ENCODE results near the gene AIFM3.

DNA sequence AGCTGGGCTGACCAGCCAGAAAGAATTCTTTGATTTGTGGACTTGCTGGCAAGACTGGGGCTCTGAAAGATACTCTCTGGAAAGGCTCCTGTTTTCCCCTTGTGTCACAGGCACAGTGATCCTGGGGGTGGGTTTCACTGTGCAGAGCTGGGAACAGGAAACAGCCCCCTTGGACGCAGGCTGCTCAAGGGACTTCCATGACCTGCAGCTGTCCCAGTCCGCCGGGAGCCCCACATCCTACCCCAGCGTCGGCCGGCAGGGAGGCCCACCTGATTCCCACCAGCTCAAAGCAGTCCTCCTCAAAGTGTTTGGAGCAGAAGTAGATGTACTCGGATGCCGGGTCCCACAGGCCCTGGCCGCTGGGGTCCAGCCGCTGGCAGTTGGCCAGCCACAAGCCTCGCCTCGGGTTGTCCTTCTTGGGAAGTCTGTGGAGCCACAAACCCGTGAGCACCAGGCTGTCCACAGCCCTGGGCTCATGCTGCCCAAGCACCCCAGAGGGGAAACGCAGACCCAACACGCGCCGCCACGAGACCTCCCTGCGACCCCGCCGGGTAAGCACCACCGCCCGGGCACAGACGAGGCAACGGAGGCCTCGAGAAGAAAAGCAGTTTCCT is 34.0 kb downstream of the AIFM3 start:
- no peak for TF ChIP-seq POLR2A (IDR thresholded peaks at IDR 0.05; ENCODE audit: low read length)
- no peak for TF ChIP-seq GATA1 (IDR thresholded peaks at IDR 0.05; ENCODE audit: low read depth, low read length)
